Lower leg skin (tissue), 3 donors: ENCODE measurements around the gene KHDC4.

Source experiments
- CTCF ChIP-seq, 3 donors: fragments of 450-650 bp; IDR thresholded peaks; one replicate each; pipeline ENCODE4 v1.5.1; 2016; ENCODE audit warnings: antibody characterized with exemption in 3 of 3, mild to moderate bottlenecking in 3 of 3, moderate library complexity in 2 of 3
- POLR2A ChIP-seq, 2 donors: fragments of 450-650 bp; IDR thresholded peaks; one replicate each; pipeline ENCODE4 v1.6.1; 2016 to 2017; ENCODE audit warnings: antibody characterized with exemption in 2 of 2, mild to moderate bottlenecking in 1 of 2, moderate library complexity in 1 of 2

GRCh38 chr1:155964193-155964592 lies 30.0 kb upstream of the KHDC4 start:
- TF ChIP-seq CTCF (IDR thresholded peaks at IDR 0.05) (no peak), POLR2A (IDR thresholded peaks at IDR 0.05) (no peak)
